ENCODE results near the gene TSPAN18. TPM values are rescaled to one million over a fixed set of nuclear protein-coding genes. Genes with fewer than 3 reads are reported as not detected.

TSPAN18 gene
- total RNA-seq, 1 donor from 2014 or later: 46.4 TPM

GRCh38 chr11:44936951-44937543 lies 210.3 kb downstream of the TSPAN18 start:
- Histone ChIP-seq H3K4me3 (no peak overlapping the region), H3K4me1 (peaks cover 5% of the 10 kb centered on the region), H3K27ac (no peak overlapping the region), H3K36me3 (peaks cover 28% of the 10 kb centered on the region), H3K9me3 (no peaks in the 10 kb centered on the region), H3K27me3 (no peaks in the 10 kb centered on the region)
- TF ChIP-seq, protein P1, sequence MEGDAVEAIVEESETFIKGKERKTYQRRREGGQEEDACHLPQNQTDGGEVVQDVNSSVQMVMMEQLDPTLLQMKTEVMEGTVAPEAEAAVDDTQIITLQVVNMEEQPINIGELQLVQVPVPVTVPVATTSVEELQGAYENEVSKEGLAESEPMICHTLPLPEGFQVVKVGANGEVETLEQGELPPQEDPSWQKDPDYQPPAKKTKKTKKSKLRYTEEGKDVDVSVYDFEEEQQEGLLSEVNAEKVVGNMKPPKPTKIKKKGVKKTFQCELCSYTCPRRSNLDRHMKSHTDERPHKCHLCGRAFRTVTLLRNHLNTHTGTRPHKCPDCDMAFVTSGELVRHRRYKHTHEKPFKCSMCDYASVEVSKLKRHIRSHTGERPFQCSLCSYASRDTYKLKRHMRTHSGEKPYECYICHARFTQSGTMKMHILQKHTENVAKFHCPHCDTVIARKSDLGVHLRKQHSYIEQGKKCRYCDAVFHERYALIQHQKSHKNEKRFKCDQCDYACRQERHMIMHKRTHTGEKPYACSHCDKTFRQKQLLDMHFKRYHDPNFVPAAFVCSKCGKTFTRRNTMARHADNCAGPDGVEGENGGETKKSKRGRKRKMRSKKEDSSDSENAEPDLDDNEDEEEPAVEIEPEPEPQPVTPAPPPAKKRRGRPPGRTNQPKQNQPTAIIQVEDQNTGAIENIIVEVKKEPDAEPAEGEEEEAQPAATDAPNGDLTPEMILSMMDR (IDR thresholded peaks at IDR 0.05): no peak
- ATAC-seq (no peak), DNase-seq (no peak)
- intact Hi-C loops (cut with DNase I): loop anchor here (5.0 to 10.0 kb wide), 2 partner anchors 165 to 358 kb away; no protein-coding TSS in a partner anchor

DNA sequence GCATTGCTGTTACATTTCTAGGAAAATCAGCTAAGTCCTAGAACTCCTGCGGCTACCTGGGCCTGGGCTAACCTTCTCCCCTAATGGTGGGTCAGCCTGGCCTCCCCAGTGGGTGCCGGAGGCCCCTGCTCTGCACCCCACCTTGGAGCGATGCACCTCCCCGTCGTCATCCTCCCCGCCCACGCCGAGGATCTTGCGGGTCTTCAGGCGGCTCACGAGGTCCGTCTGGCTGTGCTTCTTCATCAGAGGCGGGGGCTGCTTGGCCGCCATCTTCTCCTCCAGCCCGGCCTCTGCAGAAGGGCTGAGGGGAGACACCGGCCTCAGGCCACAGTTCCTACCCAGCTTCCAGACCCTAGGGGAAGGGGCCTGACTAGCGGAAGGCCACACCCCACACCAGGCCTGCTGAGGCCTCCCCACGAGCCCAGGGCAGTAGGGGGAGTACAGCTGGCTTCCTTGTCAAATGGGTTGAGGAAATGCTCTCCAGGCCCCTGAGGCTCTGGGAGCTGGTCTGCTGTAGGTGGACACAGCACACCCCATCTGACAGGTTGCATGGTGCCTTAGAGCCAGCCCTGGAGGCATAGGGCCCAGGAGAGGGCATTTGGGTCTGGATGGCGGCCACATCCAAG lies 211.4 kb downstream of the TSPAN18 start:
- H3K36me3 ChIP-seq: peaks cover 28% of the 10 kb centered on the region
- H3K4me1 ChIP-seq: peaks cover 13% of the 10 kb centered on the region
- no peak overlapping the region for H3K27ac ChIP-seq
- no peaks in the 10 kb centered on the region for H3K27me3 ChIP-seq
- no peak overlapping the region for H3K4me3 ChIP-seq
- ATAC-seq: no peak
- intact Hi-C loops (cut with DNase I): loop anchor here (5.0 to 10.0 kb wide), 2 partner anchors 164 to 357 kb away; no protein-coding TSS in a partner anchor
- H3K9me3 ChIP-seq: no peaks in the 10 kb centered on the region
- TF ChIP-seq, protein P1 (IDR thresholded peaks at IDR 0.05): no peak
- DNase-seq: no peak

DNA sequence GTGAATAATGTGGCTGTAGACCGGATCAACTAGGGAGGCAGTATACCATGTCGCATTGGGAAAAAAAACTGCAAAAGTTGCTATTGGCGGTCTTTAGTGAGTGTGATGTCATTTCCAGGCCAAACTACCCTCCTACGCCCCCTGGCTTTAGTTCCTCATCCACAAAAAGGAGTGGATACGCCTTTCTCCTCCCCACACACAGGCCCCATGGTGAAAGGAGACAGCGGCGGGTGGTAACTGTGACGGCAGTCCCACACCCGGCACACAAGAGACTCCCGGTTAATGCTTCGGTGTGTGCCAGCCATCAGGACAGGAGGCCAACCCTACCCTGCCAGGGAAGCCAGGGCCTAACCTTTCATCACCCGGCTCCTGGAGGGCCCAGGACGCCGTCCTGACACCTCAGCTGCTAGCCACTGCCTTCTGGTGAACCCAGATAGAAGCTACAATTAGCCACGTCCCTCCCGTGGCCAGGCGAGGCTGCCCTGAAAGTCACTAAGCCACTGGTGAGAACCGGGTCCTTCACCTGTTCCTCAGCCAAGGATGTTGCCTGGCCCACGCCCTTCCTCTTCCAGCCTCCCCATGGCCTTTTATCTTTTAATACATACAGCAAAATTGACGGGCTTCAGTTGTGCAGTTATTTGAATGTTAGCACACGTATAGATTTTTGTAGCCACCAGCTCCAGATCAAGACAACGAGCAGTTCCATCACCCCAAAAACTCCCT lies 213.1 kb downstream of the TSPAN18 start:
- DNase-seq: no peak
- Histone ChIP-seq H3K36me3 (peaks cover 28% of the 10 kb centered on the region), H3K27me3 (no peaks in the 10 kb centered on the region), H3K4me1 (peaks cover 26% of the 10 kb centered on the region), H3K9me3 (no peaks in the 10 kb centered on the region), H3K27ac (no peak overlapping the region), H3K4me3 (no peak overlapping the region)
- peak; percentile 54 for ATAC-seq
- TF ChIP-seq, protein P1 (IDR thresholded peaks at IDR 0.05): peak; percentile 12
- intact Hi-C loops (cut with DNase I): loop anchor here (5.0 to 10.0 kb wide), 2 partner anchors 162 to 355 kb away; no protein-coding TSS in a partner anchor

GRCh38 chr11:44940404-44940803 lies 213.6 kb downstream of the TSPAN18 start:
- Histone ChIP-seq H3K27ac (no peak overlapping the region), H3K36me3 (peaks cover 24% of the 10 kb centered on the region), H3K4me1 (peaks cover 29% of the 10 kb centered on the region), H3K4me3 (no peak overlapping the region), H3K9me3 (no peaks in the 10 kb centered on the region), H3K27me3 (no peaks in the 10 kb centered on the region)
- intact Hi-C loops (cut with DNase I): no loop called here
- TF ChIP-seq, protein P1 (IDR thresholded peaks at IDR 0.05): no peak
- ATAC-seq (no peak), DNase-seq (no peak)

GRCh38 chr11:44940835-44941234 lies 214.1 kb downstream of the TSPAN18 start:
- Histone ChIP-seq H3K9me3 (no peaks in the 10 kb centered on the region), H3K36me3 (peaks cover 19% of the 10 kb centered on the region), H3K27ac (no peak overlapping the region), H3K4me3 (no peak overlapping the region), H3K4me1 (peaks cover 29% of the 10 kb centered on the region), H3K27me3 (no peaks in the 10 kb centered on the region)
- DNase-seq: no peak
- no peak for ATAC-seq
- intact Hi-C loops (cut with DNase I): no loop called here
- TF ChIP-seq, protein P1 (IDR thresholded peaks at IDR 0.05): no peak
